Neuronal stem cell (in vitro differentiated cells): ENCODE results near the gene MB21D2.

Experiments used
- DNase-seq: peaks from one replicate; pipeline ENCODE4 v3.0.0-alpha.2; 2013; ENCODE audit warnings: low spot score
- H2AFZ ChIP-seq: one replicate; pipeline ENCODE4 v1.6.1; 2013; ENCODE audit warnings: mild to moderate bottlenecking, low read length, inconsistent platforms
- H2AK5ac ChIP-seq: 2 replicates; pipeline ENCODE4 v1.6.1; 2013; ENCODE audit warnings: low read depth, mild to moderate bottlenecking, inconsistent platforms, low read length, moderate library complexity, mixed read lengths
- H2BK120ac ChIP-seq: 2 replicates; pipeline ENCODE4 v1.6.1; 2013; ENCODE audit warnings: low read depth, mild to moderate bottlenecking, inconsistent platforms, low read length, moderate library complexity, mixed read lengths
- H2BK12ac ChIP-seq: one replicate; pipeline ENCODE4 v1.6.1; 2013; ENCODE audit warnings: low read length, inconsistent platforms
- H2BK15ac ChIP-seq: 2 replicates; pipeline ENCODE4 v1.6.1; 2013; ENCODE audit warnings: mild to moderate bottlenecking, low read length, inconsistent platforms, mixed read lengths
- H2BK5ac ChIP-seq: one replicate; pipeline ENCODE4 v1.6.1; 2013; ENCODE audit warnings: inconsistent platforms, mild to moderate bottlenecking, low read length, moderate library complexity
- H3K14ac ChIP-seq: one replicate; pipeline ENCODE4 v1.6.1; 2013; ENCODE audit warnings: low read length, inconsistent platforms
- H3K18ac ChIP-seq: 2 replicates; pipeline ENCODE4 v1.6.1; 2013; ENCODE audit warnings: low read length, inconsistent platforms
- H3K23ac ChIP-seq: 2 replicates; pipeline ENCODE4 v1.6.1; 2013; ENCODE audit warnings: low read depth, mild to moderate bottlenecking, mixed read lengths, low read length, inconsistent platforms; ENCODE audit not compliant: poor library complexity
- H3K27ac ChIP-seq: replicated peaks from 3 replicates; pipeline ENCODE4 v1.5.1; 2013; ENCODE audit warnings: low read length, inconsistent platforms
- H3K27me3 ChIP-seq, 3 experiments: 2 replicates each; pipeline ENCODE4 v1.6.1; 2013; ENCODE audit warnings: low read length in 3 of 3, mild to moderate bottlenecking in 2 of 3, inconsistent platforms in 1 of 3, low read depth in 1 of 3, mixed read lengths in 1 of 3, moderate library complexity in 1 of 3; ENCODE audit not compliant: control insufficient read depth in 3 of 3, insufficient read depth in 3 of 3
- H3K36me3 ChIP-seq, 2 donors: replicated peaks in 1 of 2; 2 replicates each; pipeline ENCODE4 v1.6.1; 2013; ENCODE audit warnings: low read length in 2 of 2; ENCODE audit not compliant: control insufficient read depth in 2 of 2, insufficient read depth in 2 of 2
- H3K4ac ChIP-seq: 2 replicates; pipeline ENCODE4 v1.6.1; 2013; ENCODE audit warnings: inconsistent platforms, mild to moderate bottlenecking, low read length, moderate library complexity
- H3K4me1 ChIP-seq, 2 donors: 1 replicate in 1 of 2; 2 replicates in 1 of 2; pipeline ENCODE4 v1.6.1; 2013; ENCODE audit warnings: low read length in 2 of 2, low read depth in 1 of 2; ENCODE audit not compliant: control insufficient read depth in 2 of 2, insufficient read depth in 1 of 2
- H3K4me2 ChIP-seq: one replicate; pipeline ENCODE4 v1.6.1; 2013; ENCODE audit warnings: mild to moderate bottlenecking, low read length, inconsistent platforms; ENCODE audit not compliant: insufficient read depth, poor library complexity, severe bottlenecking
- H3K4me3 ChIP-seq, 2 donors: 2 replicates each; pipeline ENCODE4 v1.5.1; 2013; ENCODE audit warnings: low read length in 2 of 2, mild to moderate bottlenecking in 2 of 2, inconsistent platforms in 1 of 2, moderate library complexity in 1 of 2
- H3K79me1 ChIP-seq: one replicate; pipeline ENCODE4 v1.6.1; 2013; ENCODE audit warnings: low read depth, mild to moderate bottlenecking, inconsistent platforms, low read length, moderate library complexity
- H3K9ac ChIP-seq: one replicate; pipeline ENCODE4 v1.6.1; 2013; ENCODE audit warnings: mild to moderate bottlenecking, low read depth, low read length, inconsistent platforms; ENCODE audit not compliant: poor library complexity
- H3K9me3 ChIP-seq, 2 donors: replicated peaks in 1 of 2; 2 replicates each; pipeline versions ENCODE3 to v1.6.1; 2013; ENCODE audit warnings: low read length in 2 of 2, mild to moderate bottlenecking in 2 of 2, inconsistent platforms in 1 of 2, low read depth in 1 of 2, mixed read lengths in 1 of 2, moderate library complexity in 1 of 2; ENCODE audit not compliant: control insufficient read depth in 2 of 2, insufficient read depth in 1 of 2
- H4K8ac ChIP-seq: one replicate; pipeline ENCODE4 v1.6.1; 2013; ENCODE audit warnings: low read depth, mild to moderate bottlenecking, inconsistent platforms, low read length, moderate library complexity
- H4K91ac ChIP-seq: one replicate; pipeline ENCODE4 v1.6.1; 2013; ENCODE audit warnings: low read length, low read depth, mild to moderate bottlenecking, inconsistent platforms; ENCODE audit not compliant: poor library complexity
- WGBS, 2 donors: extraction: QIAGEN DNeasy Blood & Tissue Kit; methylation state at CpG; one replicate each; pipeline ENCODE4 v1.1.7; 2013; ENCODE audit warnings: missing lambda C conversion rate in 2 of 2, mixed read lengths in 1 of 2; ENCODE audit not compliant: insufficient read length in 2 of 2, insufficient replicate concordance in 1 of 2; ENCODE audit errors: extremely low coverage in 2 of 2; 5-methylcytosine and 5-hydroxymethylcytosine counted together

The MB21D2 gene

GRCh38 chr3:192825216-192825615 lies 92.4 kb downstream of the MB21D2 start:
- Histone ChIP-seq H3K4me1 (peaks cover 0 to 2% of the 10 kb centered on the region in 2 donors), H3K27ac (no peak overlapping the region), H3K23ac (no peak overlapping the region), H3K4ac (no peak overlapping the region), H2AFZ (no peak overlapping the region), H3K18ac (no peak overlapping the region), H2AK5ac (no peak overlapping the region), H3K14ac (no peak overlapping the region), H3K4me2 (no peak overlapping the region), H2BK120ac (no peak overlapping the region), H3K9me3 (peaks cover 0 to 2% of the 10 kb centered on the region in 2 donors), H2BK15ac (no peak overlapping the region), H2BK12ac (no peak overlapping the region), H3K79me1 (no peaks in the 10 kb centered on the region), H3K4me3 (no peak overlapping the region), H3K36me3 (no peaks in the 10 kb centered on the region), H3K27me3 (no peaks in the 10 kb centered on the region), H3K9ac (no peak overlapping the region), H2BK5ac (no peak overlapping the region), H4K8ac (no peak overlapping the region), H4K91ac (no peak overlapping the region)
- no CpG with 5 or more reads among the region's 1 CpG for whole genome bisulfite sequencing, 2 donors
- DNase-seq, result no peak

GRCh38 chr3:192824313-192824712 lies 93.3 kb downstream of the MB21D2 start:
- Histone ChIP-seq H3K4me2 (no peak overlapping the region), H3K9ac (no peak overlapping the region), H3K4me3 (no peak overlapping the region), H3K9me3 (peaks cover 0 to 2% of the 10 kb centered on the region in 2 donors), H4K91ac (no peak overlapping the region), H3K27me3 (no peaks in the 10 kb centered on the region), H3K23ac (no peak overlapping the region), H3K18ac (no peak overlapping the region), H4K8ac (no peak overlapping the region), H2BK12ac (no peak overlapping the region), H2BK15ac (no peak overlapping the region), H2AK5ac (no peak overlapping the region), H3K4me1 (peaks cover 2% of the 10 kb centered on the region in 2 donors), H3K4ac (no peak overlapping the region), H2AFZ (no peak overlapping the region), H2BK5ac (no peak overlapping the region), H3K14ac (no peak overlapping the region), H3K27ac (no peak overlapping the region), H3K79me1 (no peaks in the 10 kb centered on the region), H3K36me3 (no peaks in the 10 kb centered on the region), H2BK120ac (no peak overlapping the region)
- WGBS, 2 donors, result no CpG with 5 or more reads among the region's 2 CpGs
- DNase-seq, result no peak

GRCh38 chr3:192821161-192821560 lies 96.5 kb downstream of the MB21D2 start:
- Histone ChIP-seq H3K36me3 (no peaks in the 10 kb centered on the region), H2BK15ac (no peak overlapping the region), H3K27ac (no peak overlapping the region), H3K14ac (no peak overlapping the region), H2AFZ (no peak overlapping the region), H3K27me3 (no peaks in the 10 kb centered on the region), H3K23ac (no peak overlapping the region), H3K4me2 (no peak overlapping the region), H2AK5ac (no peak overlapping the region), H4K91ac (no peak overlapping the region), H3K9me3 (no peaks in the 10 kb centered on the region), H3K4me3 (no peak overlapping the region), H4K8ac (no peak overlapping the region), H3K4ac (no peak overlapping the region), H3K79me1 (no peaks in the 10 kb centered on the region), H2BK120ac (no peak overlapping the region), H3K18ac (no peak overlapping the region), H2BK5ac (no peak overlapping the region), H3K4me1 (peaks cover 2 to 12% of the 10 kb centered on the region in 2 donors), H3K9ac (no peak overlapping the region), H2BK12ac (no peak overlapping the region)
- no CpG with 5 or more reads among the region's 2 CpGs for WGBS, 2 donors
- no peak for DNase-seq

GRCh38 chr3:192820161-192820560 lies 97.5 kb downstream of the MB21D2 start:
- no peak overlapping the region for H2BK120ac ChIP-seq
- no peak overlapping the region for H4K8ac ChIP-seq
- H3K27me3 ChIP-seq, result no peaks in the 10 kb centered on the region
- no peak overlapping the region for H3K23ac ChIP-seq
- H2BK5ac ChIP-seq, result no peak overlapping the region
- no peak overlapping the region for H3K14ac ChIP-seq
- H3K9me3 ChIP-seq, result no peaks in the 10 kb centered on the region
- no CpG with 5 or more reads among the region's 5 CpGs for WGBS, 2 donors
- H3K36me3 ChIP-seq, result no peaks in the 10 kb centered on the region
- no peak overlapping the region for H2BK15ac ChIP-seq
- no peak for DNase-seq
- no peaks in the 10 kb centered on the region for H3K79me1 ChIP-seq
- no peak overlapping the region for H3K27ac ChIP-seq
- no peak overlapping the region for H3K9ac ChIP-seq
- H4K91ac ChIP-seq, result no peak overlapping the region
- H2BK12ac ChIP-seq, result no peak overlapping the region
- no peak overlapping the region for H2AFZ ChIP-seq
- no peak overlapping the region for H3K4me2 ChIP-seq
- H3K4me3 ChIP-seq, result no peak overlapping the region
- H3K4me1 ChIP-seq, result peaks cover 1 to 12% of the 10 kb centered on the region in 2 donors
- H2AK5ac ChIP-seq, result no peak overlapping the region
- no peak overlapping the region for H3K4ac ChIP-seq
- H3K18ac ChIP-seq, result no peak overlapping the region
